HG03097 (cell line): ENCODE measurements around the gene CHODL.

ENCODE experiments used
- ATAC-seq: cut with Tn5 transposase; IDR thresholded peaks from one replicate; pipeline ENCODE4 v1.9.1; 2021; ENCODE audit not compliant: unreplicated experiment, low FRiP score

The CHODL gene

DNA sequence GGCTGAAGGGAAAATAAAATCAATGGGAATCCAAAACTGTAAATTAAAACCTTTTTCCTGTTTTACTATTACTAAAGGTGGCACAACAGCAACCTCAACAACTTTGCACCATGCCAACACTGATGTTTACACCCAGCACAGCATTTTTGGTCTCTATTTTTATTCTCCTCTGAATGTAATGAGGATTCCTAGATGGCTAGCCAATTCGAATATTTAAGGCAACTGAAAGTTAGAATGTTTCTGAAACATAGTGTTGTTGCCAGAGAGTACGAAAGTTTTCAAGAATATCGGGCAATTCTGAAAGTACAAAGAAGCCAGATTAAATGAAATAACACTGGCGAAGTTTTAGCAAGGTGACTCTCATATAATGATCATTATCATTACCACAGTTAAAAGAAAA lies 40.7 kb downstream of the CHODL start:
- ATAC-seq: no peak

- ATAC-seq: no peak
These were observed 45.2 kb downstream of the CHODL start for GRCh38 chr21:18289876-18290275.

GRCh38 chr21:18294100-18294499 lies 49.5 kb downstream of the CHODL start:
- no peak for ATAC-seq

DNA sequence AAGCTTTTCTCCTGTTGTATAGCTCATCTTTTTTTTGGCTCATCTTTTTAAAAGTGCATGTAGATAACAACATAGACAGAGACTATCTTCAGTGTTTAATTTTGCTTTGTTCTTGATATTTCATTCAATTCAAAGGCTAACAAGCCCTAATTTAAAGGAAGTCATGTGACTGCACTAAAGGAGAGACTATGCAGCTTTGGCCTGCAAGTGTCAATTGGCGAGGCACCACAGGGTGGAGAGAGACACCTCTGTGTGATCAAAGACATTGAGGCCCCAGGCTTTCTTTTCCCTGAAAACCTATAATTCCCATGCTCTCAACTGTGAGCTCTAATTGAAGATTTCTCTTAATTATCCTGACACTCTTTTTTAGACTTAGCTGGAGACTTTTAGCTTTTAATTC lies 53.6 kb downstream of the CHODL start:
- no peak for ATAC-seq
